ENCODE results near the gene COL1A2.

The COL1A2 gene

DNA sequence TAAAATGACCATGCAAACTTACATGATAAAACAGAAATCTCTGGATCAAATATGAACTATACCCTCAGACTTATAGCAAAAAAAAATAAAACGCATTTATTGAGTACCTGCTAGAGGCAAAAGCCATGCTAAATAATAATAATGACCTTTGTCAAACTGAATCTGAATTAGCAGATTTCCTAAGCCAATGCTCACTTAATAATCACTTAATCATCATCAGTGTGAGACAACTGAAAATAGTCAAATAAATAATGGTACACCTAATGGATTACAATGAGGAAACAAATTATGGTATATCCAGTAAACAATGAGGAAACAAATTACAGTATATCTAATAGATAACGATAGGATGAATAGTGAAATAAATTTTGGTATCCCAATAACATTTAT, 37.6 kb downstream of the COL1A2 start:
- no peak overlapping the region for H3K27ac ChIP-seq
- no peak for TF ChIP-seq ZFX (IDR thresholded peaks at IDR 0.05; ENCODE audit: borderline replicate concordance)

DNA sequence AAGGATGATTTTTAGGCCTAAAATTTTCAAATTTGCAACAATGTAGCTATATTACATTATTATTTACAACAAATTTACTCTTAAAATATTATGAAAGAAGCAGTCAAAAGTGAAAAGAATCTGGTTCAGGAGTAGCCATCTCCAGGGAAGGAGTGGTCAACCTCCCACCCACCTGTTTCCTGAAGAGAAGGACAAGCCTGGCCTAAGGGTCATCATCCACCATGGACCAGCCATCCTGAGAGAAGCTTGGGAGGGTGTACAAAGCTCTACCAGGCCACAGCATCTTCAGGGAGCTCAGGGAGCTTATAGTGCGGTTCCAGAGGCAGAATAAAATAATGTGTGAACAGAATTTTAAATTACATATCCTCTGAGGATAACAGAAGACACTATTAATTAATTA, 38.1 kb downstream of the COL1A2 start:
- no peak overlapping the region for H3K27ac ChIP-seq
- TF ChIP-seq ZFX (IDR thresholded peaks at IDR 0.05; ENCODE audit: borderline replicate concordance): no peak
- TF ChIP-seq, protein P1, sequence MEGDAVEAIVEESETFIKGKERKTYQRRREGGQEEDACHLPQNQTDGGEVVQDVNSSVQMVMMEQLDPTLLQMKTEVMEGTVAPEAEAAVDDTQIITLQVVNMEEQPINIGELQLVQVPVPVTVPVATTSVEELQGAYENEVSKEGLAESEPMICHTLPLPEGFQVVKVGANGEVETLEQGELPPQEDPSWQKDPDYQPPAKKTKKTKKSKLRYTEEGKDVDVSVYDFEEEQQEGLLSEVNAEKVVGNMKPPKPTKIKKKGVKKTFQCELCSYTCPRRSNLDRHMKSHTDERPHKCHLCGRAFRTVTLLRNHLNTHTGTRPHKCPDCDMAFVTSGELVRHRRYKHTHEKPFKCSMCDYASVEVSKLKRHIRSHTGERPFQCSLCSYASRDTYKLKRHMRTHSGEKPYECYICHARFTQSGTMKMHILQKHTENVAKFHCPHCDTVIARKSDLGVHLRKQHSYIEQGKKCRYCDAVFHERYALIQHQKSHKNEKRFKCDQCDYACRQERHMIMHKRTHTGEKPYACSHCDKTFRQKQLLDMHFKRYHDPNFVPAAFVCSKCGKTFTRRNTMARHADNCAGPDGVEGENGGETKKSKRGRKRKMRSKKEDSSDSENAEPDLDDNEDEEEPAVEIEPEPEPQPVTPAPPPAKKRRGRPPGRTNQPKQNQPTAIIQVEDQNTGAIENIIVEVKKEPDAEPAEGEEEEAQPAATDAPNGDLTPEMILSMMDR (IDR thresholded peaks at IDR 0.05): no peak

DNA sequence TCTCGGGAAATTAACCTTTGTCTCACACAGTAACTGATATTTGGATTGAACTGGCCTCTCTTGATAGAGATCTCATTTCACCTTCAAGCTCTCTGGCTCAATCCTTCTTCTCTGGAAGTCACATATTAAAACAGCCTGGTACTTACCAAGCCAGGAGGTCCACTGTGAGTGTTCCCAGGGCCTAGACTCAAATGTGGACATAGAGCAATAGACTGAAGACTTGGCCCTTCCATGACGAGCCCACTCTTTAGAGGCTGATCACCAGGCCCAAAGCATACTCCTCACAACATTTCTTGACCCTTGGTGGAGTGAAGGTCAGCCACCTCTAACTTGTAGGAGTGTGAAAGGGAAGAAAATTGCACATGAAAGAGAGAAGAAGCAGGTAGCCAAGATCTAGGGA, 38.5 kb downstream of the COL1A2 start:
- TF ChIP-seq, protein P1 (IDR thresholded peaks at IDR 0.05): no peak
- TF ChIP-seq ZFX (IDR thresholded peaks at IDR 0.05; ENCODE audit: borderline replicate concordance): no peak
- H3K27ac ChIP-seq: no peak overlapping the region

DNA sequence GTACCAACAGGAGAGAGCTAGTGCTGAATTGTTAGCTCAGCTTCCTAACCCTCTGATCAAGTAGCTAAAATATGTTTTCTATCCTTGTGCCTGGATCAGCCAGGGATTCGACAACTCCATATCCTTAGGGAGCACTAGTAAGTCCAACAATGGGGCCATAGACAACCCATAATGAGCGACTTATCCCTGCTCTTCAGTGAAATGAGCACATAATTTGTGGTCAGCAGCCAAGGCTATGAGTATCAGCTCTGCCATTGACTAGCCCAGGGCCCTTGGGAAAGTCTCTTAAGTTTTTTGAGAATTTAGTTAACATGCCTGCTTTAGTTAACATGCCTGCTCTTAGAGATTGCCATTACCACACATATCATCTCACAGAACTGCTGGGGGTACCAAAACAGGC, 39.3 kb downstream of the COL1A2 start:
- TF ChIP-seq ZFX (IDR thresholded peaks at IDR 0.05; ENCODE audit: borderline replicate concordance): no peak
- TF ChIP-seq, protein P1 (IDR thresholded peaks at IDR 0.05): no peak
- no peak overlapping the region for H3K27ac ChIP-seq

DNA sequence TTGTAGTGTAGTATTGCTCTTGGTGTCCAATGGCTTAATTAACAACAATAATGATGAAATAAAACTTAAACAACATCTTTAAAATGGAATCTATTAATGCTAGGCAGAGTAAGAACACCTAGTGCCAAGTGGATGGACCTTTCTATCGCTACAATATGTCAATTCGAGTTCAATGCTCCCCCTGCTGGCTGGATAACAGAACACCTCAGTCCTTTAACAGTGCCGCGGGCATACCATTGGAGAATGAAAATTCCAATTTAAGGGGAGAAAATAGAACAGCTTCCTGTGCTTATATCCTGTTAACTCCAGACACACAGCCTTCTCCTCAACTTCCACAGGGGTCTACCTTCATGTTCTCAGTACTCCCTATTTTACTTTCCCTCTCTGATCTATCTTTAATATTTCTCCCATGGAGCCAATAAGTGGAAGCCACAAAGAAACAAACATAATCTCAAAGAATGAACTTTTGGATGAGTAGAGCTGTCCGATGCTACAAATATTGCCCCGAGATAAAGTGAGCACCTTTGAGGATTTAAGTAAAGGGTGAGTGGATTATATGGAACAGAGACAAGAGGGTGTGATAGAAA, 41.4 kb downstream of the COL1A2 start:
- no peak for TF ChIP-seq ZFX (IDR thresholded peaks at IDR 0.05; ENCODE audit: borderline replicate concordance)
- TF ChIP-seq, protein P1 (IDR thresholded peaks at IDR 0.05): peak; percentile 97
- H3K27ac ChIP-seq: no peak overlapping the region

DNA sequence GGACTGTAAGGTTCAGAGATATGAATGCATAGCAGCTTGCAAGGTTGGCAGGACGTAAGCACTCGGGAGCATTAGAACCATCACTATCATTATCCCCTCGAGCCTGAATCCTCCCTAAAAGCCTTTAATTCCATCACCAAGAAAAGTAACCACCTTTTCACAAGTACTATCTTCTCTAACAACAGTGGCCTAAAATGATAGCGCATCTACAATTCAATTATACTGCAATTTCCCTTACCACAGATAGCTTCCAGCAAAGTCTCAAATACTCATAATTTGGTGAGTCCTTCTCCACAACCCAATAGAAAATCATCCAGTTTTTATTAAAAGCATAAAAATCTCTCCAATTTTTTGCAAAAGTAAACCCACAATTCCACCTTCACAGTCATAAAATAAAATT, 42.0 kb downstream of the COL1A2 start:
- no peak for TF ChIP-seq ZFX (IDR thresholded peaks at IDR 0.05; ENCODE audit: borderline replicate concordance)
- TF ChIP-seq, protein P1 (IDR thresholded peaks at IDR 0.05): no peak
- H3K27ac ChIP-seq: no peak overlapping the region

DNA sequence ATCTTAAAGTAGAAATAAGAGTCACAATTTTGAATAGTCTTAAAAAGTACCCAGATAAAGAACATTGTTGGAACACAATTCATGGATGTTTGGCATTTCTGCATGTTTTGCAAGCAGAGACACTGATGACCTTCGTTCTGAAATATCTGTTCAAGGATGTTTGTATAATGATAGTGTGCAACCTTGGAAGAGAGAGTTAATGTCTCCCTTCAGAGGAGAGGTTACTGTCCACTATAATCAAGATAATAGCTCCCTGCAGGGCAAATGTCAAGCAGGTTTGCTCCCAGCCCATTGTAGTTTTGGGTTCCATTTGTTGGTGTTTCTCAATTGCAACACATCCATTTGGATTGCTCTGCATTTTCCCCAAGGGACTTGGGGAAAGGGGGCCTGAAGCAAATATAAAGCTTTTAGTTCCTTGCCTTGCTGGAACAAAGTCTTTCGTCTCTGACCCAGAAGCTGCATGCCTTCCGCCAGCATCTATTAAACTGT, 45.2 kb downstream of the COL1A2 start:
- H3K27ac ChIP-seq: no peak overlapping the region
- no peak for TF ChIP-seq ZFX (IDR thresholded peaks at IDR 0.05; ENCODE audit: borderline replicate concordance)
- TF ChIP-seq, protein P1 (IDR thresholded peaks at IDR 0.05): no peak
